DND-41 (cell line): ENCODE data around the gene HSD17B10.

Experiments
- EZH2 ChIP-seq: IDR thresholded peaks from 3 replicates; pipeline ENCODE4 v1.6.1; 2012; ENCODE audit warnings: borderline replicate concordance, low read depth, mild to moderate bottlenecking, moderate library complexity, low read length, inconsistent platforms; ENCODE audit not compliant: severe bottlenecking
- TF ChIP-seq, protein P1 (sequence below): IDR thresholded peaks from 2 replicates; pipeline ENCODE4 v1.5.1; 2012; ENCODE audit warnings: borderline replicate concordance, low read length, moderate library complexity, mild to moderate bottlenecking; ENCODE audit not compliant: poor library complexity, severe bottlenecking; ENCODE audit errors: extremely low read depth

DNA sequence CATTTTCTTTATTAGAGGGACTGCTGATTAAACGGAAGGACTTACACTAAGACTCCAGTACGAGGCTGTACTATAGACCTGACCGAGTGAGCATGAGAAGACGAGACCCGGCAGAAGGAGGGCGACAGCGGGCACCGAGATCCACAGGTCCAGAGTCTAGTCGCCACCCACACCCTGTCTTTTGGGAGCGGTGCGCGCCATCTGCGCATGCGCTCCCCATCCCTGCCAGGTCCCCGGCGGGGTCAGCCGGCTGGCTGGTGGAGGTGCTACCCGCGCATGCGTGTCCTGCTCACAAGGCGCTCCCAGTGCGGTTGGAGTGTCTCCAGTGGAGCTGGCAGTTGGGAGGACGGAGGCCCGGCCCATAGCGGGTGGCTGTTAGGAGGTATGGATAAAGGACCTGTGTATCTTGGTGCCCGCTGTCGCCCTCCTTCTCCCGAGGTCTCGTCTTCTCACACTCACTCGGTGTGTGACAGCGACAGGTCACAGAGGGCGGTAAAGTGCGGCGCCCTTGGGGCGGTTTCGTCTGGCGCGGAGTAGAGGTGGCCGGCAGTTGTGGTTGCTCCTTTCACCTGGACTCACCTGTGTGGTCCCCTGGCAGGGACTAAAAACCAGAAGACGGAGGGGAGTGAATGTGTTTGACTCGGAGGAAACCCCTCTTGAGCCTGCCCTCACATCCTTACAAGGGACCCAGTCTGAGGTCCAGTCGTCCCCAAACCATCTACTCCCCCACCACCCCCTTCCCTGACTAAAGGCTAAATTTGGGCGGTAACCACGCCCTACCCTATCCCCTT lies 7.6 kb upstream of the HSD17B10 start:
- TF ChIP-seq, protein P1, sequence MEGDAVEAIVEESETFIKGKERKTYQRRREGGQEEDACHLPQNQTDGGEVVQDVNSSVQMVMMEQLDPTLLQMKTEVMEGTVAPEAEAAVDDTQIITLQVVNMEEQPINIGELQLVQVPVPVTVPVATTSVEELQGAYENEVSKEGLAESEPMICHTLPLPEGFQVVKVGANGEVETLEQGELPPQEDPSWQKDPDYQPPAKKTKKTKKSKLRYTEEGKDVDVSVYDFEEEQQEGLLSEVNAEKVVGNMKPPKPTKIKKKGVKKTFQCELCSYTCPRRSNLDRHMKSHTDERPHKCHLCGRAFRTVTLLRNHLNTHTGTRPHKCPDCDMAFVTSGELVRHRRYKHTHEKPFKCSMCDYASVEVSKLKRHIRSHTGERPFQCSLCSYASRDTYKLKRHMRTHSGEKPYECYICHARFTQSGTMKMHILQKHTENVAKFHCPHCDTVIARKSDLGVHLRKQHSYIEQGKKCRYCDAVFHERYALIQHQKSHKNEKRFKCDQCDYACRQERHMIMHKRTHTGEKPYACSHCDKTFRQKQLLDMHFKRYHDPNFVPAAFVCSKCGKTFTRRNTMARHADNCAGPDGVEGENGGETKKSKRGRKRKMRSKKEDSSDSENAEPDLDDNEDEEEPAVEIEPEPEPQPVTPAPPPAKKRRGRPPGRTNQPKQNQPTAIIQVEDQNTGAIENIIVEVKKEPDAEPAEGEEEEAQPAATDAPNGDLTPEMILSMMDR: no peak
- no peak for TF ChIP-seq EZH2
